ENCODE results near the gene TEN1.
"Not testable (repeated sequence)": the region's sequence is repeated elsewhere in the genome, so short reads cannot be mapped to it uniquely, and the experiment has no call there.

The TEN1 gene

GRCh38 chr17:75950855-75951554, 28.0 kb upstream of the TEN1 start:
- no peak overlapping the region for H3K4me3 ChIP-seq (ENCODE audit: low read depth, low read length)
- no peak overlapping the region for H3K27ac ChIP-seq (ENCODE audit: low read depth, low read length)
- H3K9ac ChIP-seq (ENCODE audit: low read length), result no peak overlapping the region
- peaks cover 79% of the 10 kb centered on the region for H3K36me3 ChIP-seq (ENCODE audit: control insufficient read depth, insufficient read depth, low read length)
- no peaks in the 10 kb centered on the region for H3K9me3 ChIP-seq (ENCODE audit: control insufficient read depth, insufficient read depth, low read depth, low read length)
- H3K4me1 ChIP-seq (ENCODE audit: control insufficient read depth, insufficient read depth, low read length), result no peaks in the 10 kb centered on the region
- H3K27me3 ChIP-seq (ENCODE audit: control insufficient read depth, insufficient read depth, low read length), result no peaks in the 10 kb centered on the region

- Histone ChIP-seq H3K36me3 (ENCODE audit: control insufficient read depth, insufficient read depth, low read length) (peaks cover 24% of the 10 kb centered on the region), H3K4me3 (ENCODE audit: low read depth, low read length) (no peak overlapping the region), H3K4me1 (ENCODE audit: control insufficient read depth, insufficient read depth, low read length) (peaks cover 18% of the 10 kb centered on the region), H3K27ac (ENCODE audit: low read depth, low read length) (no peak overlapping the region), H3K27me3 (ENCODE audit: control insufficient read depth, insufficient read depth, low read length) (no peaks in the 10 kb centered on the region), H3K9ac (ENCODE audit: low read length) (no peak overlapping the region), H3K9me3 (ENCODE audit: control insufficient read depth, insufficient read depth, low read depth, low read length) (no peaks in the 10 kb centered on the region)
These were observed 19.8 kb upstream of the TEN1 start for GRCh38 chr17:75959051-75959838.

GRCh38 chr17:75959839-75960511, 19.1 kb upstream of the TEN1 start:
- peaks cover 19% of the 10 kb centered on the region for H3K36me3 ChIP-seq (ENCODE audit: control insufficient read depth, insufficient read depth, low read length)
- H3K4me1 ChIP-seq (ENCODE audit: control insufficient read depth, insufficient read depth, low read length), result peaks cover 18% of the 10 kb centered on the region
- no peak overlapping the region for H3K4me3 ChIP-seq (ENCODE audit: low read depth, low read length)
- no peak overlapping the region for H3K9ac ChIP-seq (ENCODE audit: low read length)
- no peaks in the 10 kb centered on the region for H3K27me3 ChIP-seq (ENCODE audit: control insufficient read depth, insufficient read depth, low read length)
- H3K27ac ChIP-seq (ENCODE audit: low read depth, low read length), result no peak overlapping the region
- H3K9me3 ChIP-seq (ENCODE audit: control insufficient read depth, insufficient read depth, low read depth, low read length), result no peaks in the 10 kb centered on the region

GRCh38 chr17:75965468-75965867, 13.6 kb upstream of the TEN1 start:
- Histone ChIP-seq H3K4me3 (ENCODE audit: low read depth, low read length) (no peak overlapping the region), H3K9ac (ENCODE audit: low read length) (no peak overlapping the region), H3K9me3 (ENCODE audit: control insufficient read depth, insufficient read depth, low read depth, low read length) (no peaks in the 10 kb centered on the region), H3K27me3 (ENCODE audit: control insufficient read depth, insufficient read depth, low read length) (no peaks in the 10 kb centered on the region), H3K27ac (ENCODE audit: low read depth, low read length) (no peak overlapping the region), H3K36me3 (ENCODE audit: control insufficient read depth, insufficient read depth, low read length) (peaks cover 5% of the 10 kb centered on the region; the same call in 1 of the 2 replicates), H3K4me1 (ENCODE audit: control insufficient read depth, insufficient read depth, low read length) (peaks cover under 1% of the 10 kb centered on the region; the same call in 1 of the 2 replicates)

GRCh38 chr17:75969044-75969443, 10.0 kb upstream of the TEN1 start:
- not testable (repeated sequence) for H3K27me3 ChIP-seq (ENCODE audit: control insufficient read depth, insufficient read depth, low read length); H3K9ac ChIP-seq (ENCODE audit: low read length); H3K4me1 ChIP-seq (ENCODE audit: control insufficient read depth, insufficient read depth, low read length); H3K9me3 ChIP-seq (ENCODE audit: control insufficient read depth, insufficient read depth, low read depth, low read length); H3K27ac ChIP-seq (ENCODE audit: low read depth, low read length); H3K4me3 ChIP-seq (ENCODE audit: low read depth, low read length)
- peaks cover 28% of the 10 kb centered on the region for H3K36me3 ChIP-seq (ENCODE audit: control insufficient read depth, insufficient read depth, low read length)

- Histone ChIP-seq H3K27ac (ENCODE audit: low read depth, low read length) (no peak overlapping the region), H3K9ac (ENCODE audit: low read length) (no peak overlapping the region), H3K4me1 (ENCODE audit: control insufficient read depth, insufficient read depth, low read length) (no peaks in the 10 kb centered on the region), H3K36me3 (ENCODE audit: control insufficient read depth, insufficient read depth, low read length) (peaks cover 31% of the 10 kb centered on the region), H3K4me3 (ENCODE audit: low read depth, low read length) (no peak overlapping the region), H3K9me3 (ENCODE audit: control insufficient read depth, insufficient read depth, low read depth, low read length) (no peaks in the 10 kb centered on the region), H3K27me3 (ENCODE audit: control insufficient read depth, insufficient read depth, low read length) (no peaks in the 10 kb centered on the region)
These were observed 9.0 kb upstream of the TEN1 start for GRCh38 chr17:75970011-75970523.

GRCh38 chr17:75970626-75971025, 8.4 kb upstream of the TEN1 start:
- Histone ChIP-seq H3K36me3 (ENCODE audit: control insufficient read depth, insufficient read depth, low read length) (peaks cover 34% of the 10 kb centered on the region), H3K27me3 (ENCODE audit: control insufficient read depth, insufficient read depth, low read length) (no peaks in the 10 kb centered on the region), H3K4me3 (ENCODE audit: low read depth, low read length) (no peak overlapping the region), H3K9ac (ENCODE audit: low read length) (no peak overlapping the region), H3K9me3 (ENCODE audit: control insufficient read depth, insufficient read depth, low read depth, low read length) (no peaks in the 10 kb centered on the region), H3K27ac (ENCODE audit: low read depth, low read length) (no peak overlapping the region), H3K4me1 (ENCODE audit: control insufficient read depth, insufficient read depth, low read length) (no peaks in the 10 kb centered on the region)

GRCh38 chr17:75975187-75975586, 3.9 kb upstream of the TEN1 start:
- not testable (repeated sequence) for H3K9me3 ChIP-seq (ENCODE audit: control insufficient read depth, insufficient read depth, low read depth, low read length); H3K9ac ChIP-seq (ENCODE audit: low read length); H3K4me1 ChIP-seq (ENCODE audit: control insufficient read depth, insufficient read depth, low read length); H3K27ac ChIP-seq (ENCODE audit: low read depth, low read length); H3K4me3 ChIP-seq (ENCODE audit: low read depth, low read length); H3K27me3 ChIP-seq (ENCODE audit: control insufficient read depth, insufficient read depth, low read length)
- peaks cover 42% of the 10 kb centered on the region for H3K36me3 ChIP-seq (ENCODE audit: control insufficient read depth, insufficient read depth, low read length)

GRCh38 chr17:75975757-75976174, 3.3 kb upstream of the TEN1 start:
- Histone ChIP-seq H3K27me3 (ENCODE audit: control insufficient read depth, insufficient read depth, low read length) (no peaks in the 10 kb centered on the region), H3K36me3 (ENCODE audit: control insufficient read depth, insufficient read depth, low read length) (peaks cover 36% of the 10 kb centered on the region), H3K9ac (ENCODE audit: low read length) (no peak overlapping the region), H3K27ac (ENCODE audit: low read depth, low read length) (no peak overlapping the region), H3K9me3 (ENCODE audit: control insufficient read depth, insufficient read depth, low read depth, low read length) (no peaks in the 10 kb centered on the region), H3K4me1 (ENCODE audit: control insufficient read depth, insufficient read depth, low read length) (peaks cover 12% of the 10 kb centered on the region), H3K4me3 (ENCODE audit: low read depth, low read length) (no peak overlapping the region)

GRCh38 chr17:75976175-75976848, 2.7 kb upstream of the TEN1 start:
- Histone ChIP-seq H3K27ac (ENCODE audit: low read depth, low read length) (no peak overlapping the region), H3K9ac (ENCODE audit: low read length) (no peak overlapping the region), H3K4me1 (ENCODE audit: control insufficient read depth, insufficient read depth, low read length) (peaks cover 18% of the 10 kb centered on the region), H3K27me3 (ENCODE audit: control insufficient read depth, insufficient read depth, low read length) (no peaks in the 10 kb centered on the region), H3K9me3 (ENCODE audit: control insufficient read depth, insufficient read depth, low read depth, low read length) (no peaks in the 10 kb centered on the region), H3K36me3 (ENCODE audit: control insufficient read depth, insufficient read depth, low read length) (peaks cover 36% of the 10 kb centered on the region), H3K4me3 (ENCODE audit: low read depth, low read length) (0 out of 2 replicates have a peak overlapping the region, but pooled peaks have one; percentile 7)

All from HUES6 (cell line).